Body of pancreas (tissue), 4 donors: ENCODE data around the gene PGAM1.

Source experiments
- POLR2A ChIP-seq, 3 donors: fragments of 450-650 bp; IDR thresholded peaks; one replicate each; pipeline ENCODE4 v1.6.1; 2016; ENCODE audit warnings: antibody characterized with exemption in 3 of 3, mild to moderate bottlenecking in 2 of 3
- TF ChIP-seq, protein P1 (sequence below), 7 experiments: fragments of 450-650 bp in 4 of 7; fragments of 200-600 bp in 3 of 7; sonication (generic) in 3 of 7; IDR thresholded peaks; one replicate each; pipeline ENCODE4 v1.5.1; 2016 to 2019; ENCODE audit warnings: antibody characterized with exemption in 7 of 7

DNA sequence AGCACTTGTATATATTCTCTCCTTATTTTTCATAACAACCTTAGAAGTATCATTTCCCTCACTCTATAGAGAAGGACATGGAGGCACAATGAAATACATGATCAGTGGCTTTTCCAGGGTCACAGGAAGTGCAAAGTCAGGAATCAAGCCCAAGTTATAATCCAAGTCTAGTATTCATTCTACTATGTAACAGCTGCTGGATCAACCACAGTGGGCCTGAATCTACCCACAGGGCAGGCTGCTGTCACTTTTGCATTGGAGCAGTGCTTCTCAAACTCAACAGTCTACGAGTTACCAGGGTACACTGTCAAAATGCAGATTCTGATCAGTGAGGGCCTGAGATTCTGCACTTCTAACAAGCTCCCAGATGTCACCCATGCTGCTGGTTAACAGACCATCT, 38.2 kb downstream of the PGAM1 start:
- TF ChIP-seq, protein P1, sequence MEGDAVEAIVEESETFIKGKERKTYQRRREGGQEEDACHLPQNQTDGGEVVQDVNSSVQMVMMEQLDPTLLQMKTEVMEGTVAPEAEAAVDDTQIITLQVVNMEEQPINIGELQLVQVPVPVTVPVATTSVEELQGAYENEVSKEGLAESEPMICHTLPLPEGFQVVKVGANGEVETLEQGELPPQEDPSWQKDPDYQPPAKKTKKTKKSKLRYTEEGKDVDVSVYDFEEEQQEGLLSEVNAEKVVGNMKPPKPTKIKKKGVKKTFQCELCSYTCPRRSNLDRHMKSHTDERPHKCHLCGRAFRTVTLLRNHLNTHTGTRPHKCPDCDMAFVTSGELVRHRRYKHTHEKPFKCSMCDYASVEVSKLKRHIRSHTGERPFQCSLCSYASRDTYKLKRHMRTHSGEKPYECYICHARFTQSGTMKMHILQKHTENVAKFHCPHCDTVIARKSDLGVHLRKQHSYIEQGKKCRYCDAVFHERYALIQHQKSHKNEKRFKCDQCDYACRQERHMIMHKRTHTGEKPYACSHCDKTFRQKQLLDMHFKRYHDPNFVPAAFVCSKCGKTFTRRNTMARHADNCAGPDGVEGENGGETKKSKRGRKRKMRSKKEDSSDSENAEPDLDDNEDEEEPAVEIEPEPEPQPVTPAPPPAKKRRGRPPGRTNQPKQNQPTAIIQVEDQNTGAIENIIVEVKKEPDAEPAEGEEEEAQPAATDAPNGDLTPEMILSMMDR (IDR thresholded peaks at IDR 0.05) = no peak
- TF ChIP-seq POLR2A (IDR thresholded peaks at IDR 0.05) = no peak
